ENCODE measurements around the gene LRRK1.
A peak's percentile ranks its signal among the peaks of the same experiment; 100 is the strongest.

The LRRK1 gene

GRCh38 chr15:101009176-101009575 is 90.0 kb downstream of the LRRK1 start:
- DNase-seq, result no peak

GRCh38 chr15:101010781-101011180 is 91.6 kb downstream of the LRRK1 start:
- DNase-seq, result no peak

GRCh38 chr15:101012326-101013200 is 93.4 kb downstream of the LRRK1 start:
- no peak for DNase-seq

- DNase-seq, result no peak
Observed at GRCh38 chr15:101013201-101013550, 94.0 kb downstream of the LRRK1 start.

- DNase-seq, result no peak
Observed at GRCh38 chr15:101013769-101014675, 94.9 kb downstream of the LRRK1 start.

GRCh38 chr15:101014921-101015841 is 96.0 kb downstream of the LRRK1 start:
- peak; percentile 59 for DNase-seq

- DNase-seq, result no peak
Observed at GRCh38 chr15:101016581-101016980, 97.4 kb downstream of the LRRK1 start.

GRCh38 chr15:101017093-101017754 is 98.1 kb downstream of the LRRK1 start:
- no peak for DNase-seq

GRCh38 chr15:101018016-101018415 is 98.9 kb downstream of the LRRK1 start:
- DNase-seq, result no peak

- no peak for DNase-seq
Observed at GRCh38 chr15:101018450-101018849, 99.3 kb downstream of the LRRK1 start.

GRCh38 chr15:101019366-101019896 is 100.3 kb downstream of the LRRK1 start:
- DNase-seq, result no peak

- no peak for DNase-seq
Observed at GRCh38 chr15:101020451-101020850, 101.3 kb downstream of the LRRK1 start.

GRCh38 chr15:101020945-101021344 is 101.8 kb downstream of the LRRK1 start:
- DNase-seq, result no peak

GRCh38 chr15:101022306-101022705 is 103.1 kb downstream of the LRRK1 start:
- no peak for DNase-seq

GRCh38 chr15:101022876-101023275 is 103.7 kb downstream of the LRRK1 start:
- no peak for DNase-seq

- DNase-seq, result no peak
Observed at GRCh38 chr15:101023501-101024072, 104.4 kb downstream of the LRRK1 start.

GRCh38 chr15:101024073-101024695 is 105.0 kb downstream of the LRRK1 start:
- no peak for DNase-seq

- DNase-seq, result no peak
Observed at GRCh38 chr15:101024706-101025500, 105.7 kb downstream of the LRRK1 start.

- no peak for DNase-seq
Observed at GRCh38 chr15:101025501-101025885, 106.3 kb downstream of the LRRK1 start.

Measured in effector CD8-positive, alpha-beta T cell (primary cell).